OCI-LY7 (cell line): ENCODE data around the gene MMP11.

Source experiments
- CTCF ChIP-seq: fragments of 200-600 bp; sonication (generic); conservative IDR thresholded peaks from 2 replicates; pipeline ENCODE4 v1.5.1; 2014; ENCODE audit warnings: mild to moderate bottlenecking, antibody characterized with exemption, low read length, moderate library complexity, mixed read lengths
- EZH2phosphoT487 ChIP-seq: fragments of 200-600 bp; sonication (generic); IDR thresholded peaks from 2 replicates; pipeline ENCODE4 v1.6.1; 2018; ENCODE audit warnings: low read depth, borderline replicate concordance, mild to moderate bottlenecking, mixed run types, antibody characterized with exemption, low read length, moderate library complexity, mixed read lengths

- TF ChIP-seq CTCF (0 out of 2 replicates have a peak, but pooled peaks have one; percentile 16), EZH2phosphoT487 (no peak)
Measured at GRCh38 chr22:23804781-23805291, 32.2 kb downstream of the MMP11 start.
